ENCODE data around the gene OR2T6.
"Not testable (repeated sequence)": the region's sequence is repeated elsewhere in the genome, so short reads cannot be mapped to it uniquely, and the experiment has no call there.

The OR2T6 gene

GRCh38 chr1:248375446-248375845 is at the start of gene OR2T6:
Gene OR2T6, plus strand, starts transcription at chr1:248375746. Its CDS starts 11,863 bp downstream, at chr1:248387609.
- DNase-seq: no peak

GRCh38 chr1:248343451-248343850 is 32.1 kb upstream of the OR2T6 start:
- no peak for DNase-seq

GRCh38 chr1:248348475-248348874 is 27.1 kb upstream of the OR2T6 start, which contains the start of gene OR14C36:
Gene OR14C36, plus strand, starts transcription at chr1:248348775. Its CDS starts 0 bp downstream, at chr1:248348775.
- no peak for DNase-seq

- DNase-seq: no peak
Measured at GRCh38 chr1:248359415-248359814, 16.1 kb upstream of the OR2T6 start.

GRCh38 chr1:248361121-248361715 is 14.3 kb upstream of the OR2T6 start, which contains the start of gene OR2T4:
Gene OR2T4, plus strand, starts transcription at chr1:248361665. Its CDS starts 0 bp downstream, at chr1:248361665.
- DNase-seq: no peak

GRCh38 chr1:248366609-248367008 is 8.9 kb upstream of the OR2T6 start:
- no peak for DNase-seq

GRCh38 chr1:248372394-248372793 is 3.2 kb upstream of the OR2T6 start:
- DNase-seq: no peak

GRCh38 chr1:248373761-248374160 is 1.8 kb upstream of the OR2T6 start:
- no peak for DNase-seq

GRCh38 chr1:248376916-248377315 is 1.4 kb downstream of the OR2T6 start:
- no peak for DNase-seq

GRCh38 chr1:248380854-248381253 is 5.3 kb downstream of the OR2T6 start:
- no peak for DNase-seq

GRCh38 chr1:248388426-248388825 is 12.9 kb downstream of the OR2T6 start:
- DNase-seq: no peak

- no peak for DNase-seq
Measured at GRCh38 chr1:248393050-248393449, 17.5 kb downstream of the OR2T6 start.

- DNase-seq: no peak
Measured at GRCh38 chr1:248402748-248403147, 27.2 kb downstream of the OR2T6 start, which contains the start of gene OR2T1. Gene OR2T1, plus strand, starts transcription at chr1:248403048. Its CDS starts 3,100 bp downstream, at chr1:248406148.

- DNase-seq: peak; percentile 49
Measured at GRCh38 chr1:248404024-248404423, 28.5 kb downstream of the OR2T6 start.

- no peak for DNase-seq
Measured at GRCh38 chr1:248406721-248407692, 31.5 kb downstream of the OR2T6 start.

GRCh38 chr1:248416226-248416625 is 40.7 kb downstream of the OR2T6 start:
- DNase-seq: no peak

- no peak for DNase-seq
Measured at GRCh38 chr1:248417854-248418253, 42.3 kb downstream of the OR2T6 start.

- DNase-seq: no peak
Measured at GRCh38 chr1:248421384-248421783, 45.8 kb downstream of the OR2T6 start.

GRCh38 chr1:248427526-248428191 is 52.1 kb downstream of the OR2T6 start:
- DNase-seq: not testable (repeated sequence)

- not testable (repeated sequence) for DNase-seq
Measured at GRCh38 chr1:248428192-248428533, 52.6 kb downstream of the OR2T6 start.

- DNase-seq: not testable (repeated sequence)
Measured at GRCh38 chr1:248431683-248432082, 56.1 kb downstream of the OR2T6 start.

- DNase-seq: not testable (repeated sequence)
Measured at GRCh38 chr1:248432201-248432600, 56.7 kb downstream of the OR2T6 start.

- DNase-seq: not testable (repeated sequence)
Measured at GRCh38 chr1:248433811-248434415, 58.4 kb downstream of the OR2T6 start.
